ENCODE results near the gene RND3. TPM values are rescaled to one million over a fixed set of nuclear protein-coding genes. Genes with fewer than 3 reads are reported as not detected.

The RND3 gene
- polyA plus RNA-seq, 2 of the 4 experiments (the other 2 are of a cell fraction) = 56.8 to 137 TPM

- no peak for TF ChIP-seq EHMT2 (IDR thresholded peaks at IDR 0.05; ENCODE audit: low read depth)
- no peak for TF ChIP-seq POLR2A (IDR thresholded peaks at IDR 0.05; ENCODE audit: low read length)
- TF ChIP-seq MAZ (IDR thresholded peaks at IDR 0.05; ENCODE audit: borderline replicate concordance, low read depth, low read length) = no peak
- no peak for TF ChIP-seq EHF (CRISPR knock-in tag; IDR thresholded peaks at IDR 0.05)
- TF ChIP-seq TFCP2L1 (CRISPR knock-in tag; IDR thresholded peaks at IDR 0.05) = no peak
- TF ChIP-seq EP300 (IDR thresholded peaks at IDR 0.05) = no peak
- TF ChIP-seq RFX5 (IDR thresholded peaks at IDR 0.05) = no peak
- no peak for TF ChIP-seq MYC (IDR thresholded peaks at IDR 0.05; ENCODE audit: borderline replicate concordance, low read length)
- no peak for TF ChIP-seq CHD4 (IDR thresholded peaks at IDR 0.05; ENCODE audit: borderline replicate concordance)
- TF ChIP-seq FOSL2 (IDR thresholded peaks at IDR 0.05) = no peak
- no peak for TF ChIP-seq FOSL2 (CRISPR knock-in tag; IDR thresholded peaks at IDR 0.05)
- no peak for TF ChIP-seq MAFK (IDR thresholded peaks at IDR 0.05; ENCODE audit: partially characterized antibody)
- no peak for TF ChIP-seq HDAC2 (IDR thresholded peaks at IDR 0.05)
- TF ChIP-seq ATOH8 (CRISPR knock-in tag; IDR thresholded peaks at IDR 0.05; ENCODE audit: low read depth) = no peak
- TF ChIP-seq BHLHE40 (IDR thresholded peaks at IDR 0.05; ENCODE audit: low read depth, low read length) = no peak
- no peak for TF ChIP-seq CTCF (IDR thresholded peaks at IDR 0.05)
- ATAC-seq (no peak), FAIRE-seq (no peak), DNase-seq (ENCODE audit: low read depth in 1 of 2, low spot score in 1 of 2) (no peak)
- Histone ChIP-seq H3K4me2 (no peak overlapping the region), H3K27ac (no peak overlapping the region), H3K4me1 (no peaks in the 10 kb centered on the region), H3K9me3 (0 out of 3 replicates have a peak, but pooled peaks cover 2% of the 10 kb centered on the region), H3K4me3 (no peak overlapping the region)
- CTCF ChIA-PET = no interaction called here
- WGBS (ENCODE audit: missing lambda C conversion rate) = 48% methylated on average over 2 of the region's 2 CpGs
- POLR2A ChIA-PET = interaction anchor here (0.5 kb wide), 1 partner anchor 22 kb away, joined by 5 read pairs; no protein-coding TSS in a partner anchor
Observed at GRCh38 chr2:150441784-150442183, 45.7 kb downstream of the RND3 start.

GRCh38 chr2:150441226-150441625, 46.2 kb downstream of the RND3 start:
- POLR2A ChIA-PET = no interaction called here
- ATAC-seq (no peak), FAIRE-seq (no peak), DNase-seq (ENCODE audit: low read depth in 1 of 2, low spot score in 1 of 2) (no peak)
- Histone ChIP-seq H3K27ac (no peak overlapping the region), H3K4me3 (no peak overlapping the region), H3K4me1 (no peaks in the 10 kb centered on the region), H3K9me3 (0 out of 3 replicates have a peak, but pooled peaks cover 2% of the 10 kb centered on the region), H3K4me2 (no peak overlapping the region)
- WGBS (ENCODE audit: missing lambda C conversion rate) = 69% methylated on average over 2 of the region's 2 CpGs
- no peak for TF ChIP-seq HES2 (IDR thresholded peaks at IDR 0.05)
- CTCF ChIA-PET = no interaction called here

GRCh38 chr2:150438654-150439053, 48.8 kb downstream of the RND3 start:
- FAIRE-seq (no peak), ATAC-seq (no peak), DNase-seq (ENCODE audit: low read depth in 1 of 2, low spot score in 1 of 2) (no peak)
- POLR2A ChIA-PET = no interaction called here
- WGBS (ENCODE audit: missing lambda C conversion rate) = 73% methylated on average over 2 of the region's 2 CpGs
- Histone ChIP-seq H3K4me3 (no peak overlapping the region), H3K27ac (no peak overlapping the region), H3K9me3 (0 out of 3 replicates have a peak, but pooled peaks cover 3% of the 10 kb centered on the region), H3K4me2 (no peak overlapping the region), H3K4me1 (no peaks in the 10 kb centered on the region)
- CTCF ChIA-PET = interaction anchor here (0.9 kb wide), 1 partner anchor 340 kb away, joined by 3 read pairs; no protein-coding TSS in a partner anchor
- no peak for TF ChIP-seq KDM1A (IDR thresholded peaks at IDR 0.05; ENCODE audit: low read depth)
- no peak for TF ChIP-seq REST (IDR thresholded peaks at IDR 0.05)
- TF ChIP-seq ZSCAN20 (CRISPR knock-in tag; IDR thresholded peaks at IDR 0.05) = no peak
- TF ChIP-seq RNF2 (IDR thresholded peaks at IDR 0.05; ENCODE audit: borderline replicate concordance, low read depth) = no peak
- no peak for TF ChIP-seq HEYL (CRISPR knock-in tag; IDR thresholded peaks at IDR 0.05)
- no peak for TF ChIP-seq RCOR1 (IDR thresholded peaks at IDR 0.05; ENCODE audit: low read depth, low read length)
- TF ChIP-seq HOXA7 (CRISPR knock-in tag; IDR thresholded peaks at IDR 0.05) = no peak
- TF ChIP-seq POLR2A (IDR thresholded peaks at IDR 0.05; ENCODE audit: low read length) = no peak
- TF ChIP-seq GATA3 (IDR thresholded peaks at IDR 0.05; ENCODE audit: borderline replicate concordance) = no peak
- TF ChIP-seq MAFK (IDR thresholded peaks at IDR 0.05; ENCODE audit: partially characterized antibody) = no peak
- no peak for TF ChIP-seq USF2 (IDR thresholded peaks at IDR 0.05)
- no peak for TF ChIP-seq EP300 (IDR thresholded peaks at IDR 0.05)
- no peak for TF ChIP-seq ELK1 (IDR thresholded peaks at IDR 0.05; ENCODE audit: low read depth, low read length)
